H9 (cell line): Measurements from ENCODE around the gene KLF15. TPM values are rescaled to one million over a fixed set of nuclear protein-coding genes. Genes with fewer than 3 reads are reported as not detected.

Experiments used
- DNase-seq: peaks from one replicate; pipeline ENCODE4 v3.0.0-alpha.2; 2017
- H2AFZ ChIP-seq: one replicate; pipeline ENCODE4 v1.6.1; 2013; ENCODE audit warnings: mild to moderate bottlenecking, low read length, control low read depth, moderate library complexity
- H2AK5ac ChIP-seq: 2 replicates; pipeline ENCODE4 v1.6.1; 2013; ENCODE audit warnings: low read length, control low read depth, mixed read lengths; ENCODE audit not compliant: insufficient read length
- H2BK120ac ChIP-seq: one replicate; pipeline ENCODE4 v1.6.1; 2013; ENCODE audit warnings: low read depth, mild to moderate bottlenecking, low read length, control low read depth, inconsistent platforms; ENCODE audit not compliant: poor library complexity, severe bottlenecking
- H2BK12ac ChIP-seq: 2 replicates; pipeline ENCODE4 v1.6.1; 2013; ENCODE audit warnings: low read length, control low read depth, mixed read lengths, low read depth; ENCODE audit not compliant: insufficient read length
- H2BK15ac ChIP-seq: 2 replicates; pipeline ENCODE4 v1.6.1; 2013; ENCODE audit warnings: low read depth, low read length, control low read depth
- H2BK20ac ChIP-seq: one replicate; pipeline ENCODE4 v1.6.1; 2013; ENCODE audit warnings: low read depth, mild to moderate bottlenecking, low read length, control low read depth, inconsistent platforms; ENCODE audit not compliant: poor library complexity, severe bottlenecking
- H2BK5ac ChIP-seq: 2 replicates; pipeline ENCODE4 v1.6.1; 2013; ENCODE audit warnings: low read length, control low read depth, mixed read lengths; ENCODE audit not compliant: insufficient read length
- H3K14ac ChIP-seq: 2 replicates; pipeline ENCODE4 v1.6.1; 2013; ENCODE audit warnings: low read length, control low read depth; ENCODE audit not compliant: insufficient read depth
- H3K18ac ChIP-seq: 2 replicates; pipeline ENCODE4 v1.6.1; 2013; ENCODE audit warnings: low read depth, mild to moderate bottlenecking, mixed read lengths, low read length, control low read depth; ENCODE audit not compliant: insufficient read length
- H3K23ac ChIP-seq: 2 replicates; pipeline ENCODE4 v1.6.1; 2013; ENCODE audit warnings: low read length, control low read depth, mixed read lengths, low read depth; ENCODE audit not compliant: insufficient read length
- H3K23me2 ChIP-seq: 2 replicates; pipeline ENCODE4 v1.6.1; 2013; ENCODE audit warnings: low read depth, mild to moderate bottlenecking, mixed read lengths, low read length, control low read depth; ENCODE audit not compliant: insufficient read length, poor library complexity, severe bottlenecking
- H3K27ac ChIP-seq: 2 replicates; pipeline ENCODE4 v1.5.1; 2013; ENCODE audit warnings: low read length, control low read depth, mixed read lengths, low read depth; ENCODE audit not compliant: insufficient read length
- H3K27me3 ChIP-seq: 2 replicates; pipeline ENCODE4 v1.6.1; 2013; ENCODE audit warnings: low read length, control low read depth, inconsistent platforms; ENCODE audit not compliant: insufficient read depth
- H3K4ac ChIP-seq: 2 replicates; pipeline ENCODE4 v1.6.1; 2013; ENCODE audit warnings: low read depth, mild to moderate bottlenecking, control low read depth, inconsistent platforms, low read length, moderate library complexity
- H3K4me1 ChIP-seq: 2 replicates; pipeline ENCODE4 v1.6.1; 2013; ENCODE audit warnings: low read length, control low read depth, inconsistent platforms; ENCODE audit not compliant: insufficient read depth
- H3K4me2 ChIP-seq: 2 replicates; pipeline ENCODE4 v1.6.1; 2013; ENCODE audit warnings: low read length, control low read depth, mixed read lengths; ENCODE audit not compliant: insufficient read length, insufficient read depth
- H3K56ac ChIP-seq: 2 replicates; pipeline ENCODE4 v1.6.1; 2013; ENCODE audit warnings: low read depth, mild to moderate bottlenecking, mixed read lengths, low read length, control low read depth; ENCODE audit not compliant: insufficient read length
- H3K79me1 ChIP-seq: 2 replicates; pipeline ENCODE4 v1.6.1; 2013; ENCODE audit warnings: low read depth, mild to moderate bottlenecking, moderate library complexity, low read length, control low read depth, inconsistent platforms; ENCODE audit not compliant: insufficient read depth, poor library complexity, severe bottlenecking
- H3K79me2 ChIP-seq: 2 replicates; pipeline ENCODE4 v1.6.1; 2013; ENCODE audit warnings: low read length, control low read depth, inconsistent platforms; ENCODE audit not compliant: insufficient read depth
- H3K9ac ChIP-seq: 2 replicates; pipeline ENCODE4 v1.6.1; 2013; ENCODE audit warnings: low read length, control low read depth, mixed read lengths; ENCODE audit not compliant: insufficient read length; ENCODE audit errors: extremely low read depth
- H3K9me3 ChIP-seq: one replicate; pipeline ENCODE4 v1.6.1; 2013; ENCODE audit warnings: low read depth, low read length, inconsistent platforms; ENCODE audit not compliant: control insufficient read depth
- H3T11ph ChIP-seq: one replicate; pipeline ENCODE4 v1.6.1; 2013; ENCODE audit warnings: mild to moderate bottlenecking, low read length, control low read depth, inconsistent platforms
- H4K20me1 ChIP-seq: one replicate; pipeline ENCODE4 v1.6.1; 2013; ENCODE audit not compliant: control insufficient read depth, insufficient read length, insufficient read depth
- H4K5ac ChIP-seq: 2 replicates; pipeline ENCODE4 v1.6.1; 2013; ENCODE audit warnings: low read depth, mild to moderate bottlenecking, mixed read lengths, low read length, control low read depth; ENCODE audit not compliant: insufficient read length
- H4K8ac ChIP-seq: replicated peaks from 2 replicates; pipeline ENCODE4 v1.6.1; 2013; ENCODE audit warnings: low read length, control low read depth, mixed read lengths, low read depth; ENCODE audit not compliant: insufficient read length
- H4K91ac ChIP-seq: 2 replicates; pipeline ENCODE4 v1.6.1; 2013; ENCODE audit warnings: low read depth, mild to moderate bottlenecking, moderate library complexity, mixed read lengths, low read length, control low read depth; ENCODE audit not compliant: insufficient read length
- H3K27ac Mint-ChIP-seq, 3 experiments: 2 replicates in 2 of 3; 3 replicates in 1 of 3; pipeline ENCODE4 v1.8.0; 2020 to 2021; ENCODE audit warnings: mixed read lengths in 3 of 3, mild to moderate bottlenecking in 1 of 3, moderate library complexity in 1 of 3
- H3K27me3 Mint-ChIP-seq: 2 replicates; pipeline ENCODE4 v1.8.0; 2021; ENCODE audit warnings: low read depth, mild to moderate bottlenecking, moderate library complexity, mixed read lengths
- H3K36me3 Mint-ChIP-seq, 3 experiments: 2 replicates in 2 of 3; 3 replicates in 1 of 3; pipeline ENCODE4 v1.8.0; 2020 to 2021; ENCODE audit warnings: low read depth in 3 of 3, mixed read lengths in 3 of 3; ENCODE audit not compliant: insufficient read depth in 1 of 3
- H3K4me1 Mint-ChIP-seq, 2 experiments: 2 replicates each; pipeline ENCODE4 v1.8.0; 2020; ENCODE audit warnings: mixed read lengths in 2 of 2
- H3K4me3 Mint-ChIP-seq, 2 experiments: 2 replicates in 1 of 2; 3 replicates in 1 of 2; pipeline ENCODE4 v1.8.0; 2020 to 2021; ENCODE audit warnings: mild to moderate bottlenecking in 2 of 2, mixed read lengths in 2 of 2, moderate library complexity in 1 of 2
- H3K9me3 Mint-ChIP-seq, 2 experiments: 2 replicates in 1 of 2; 3 replicates in 1 of 2; pipeline ENCODE4 v1.8.0; 2020; ENCODE audit warnings: mild to moderate bottlenecking in 2 of 2, mixed read lengths in 2 of 2, moderate library complexity in 1 of 2
- CTCF ChIP-seq: fragments of 200-600 bp; sonication (generic); conservative IDR thresholded peaks from 3 replicates; pipeline ENCODE4 v1.8.0; 2021; ENCODE audit warnings: antibody characterized with exemption, mild to moderate bottlenecking
- WGBS: extraction: QIAGEN DNeasy Blood & Tissue Kit; methylation state at CpG from one replicate; pipeline ENCODE4 v1.1.7; 2013; ENCODE audit warnings: missing lambda C conversion rate, low lambda C conversion rate, mixed read lengths; ENCODE audit not compliant: insufficient read length; ENCODE audit errors: extremely low coverage; 5-methylcytosine and 5-hydroxymethylcytosine counted together
- total RNA-seq: library from RNA; stranded (reverse); gene quantifications from 2 replicates; pipeline ENCODE4 v1.2.1, GENCODE V29; 2021

Gene KLF15
- total RNA-seq, 1 experiment from 2014 or later: 10.8 TPM

- Histone ChIP-seq H4K8ac (no peak overlapping the region), H2AK5ac (no peak overlapping the region), H3K79me1 (no peaks in the 10 kb centered on the region), H2BK20ac (no peak overlapping the region), H3K56ac (no peak overlapping the region), H4K91ac (no peak overlapping the region), H2BK12ac (no peak overlapping the region), H2BK5ac (no peak overlapping the region), H3K27ac (no peak overlapping the region), H3K23me2 (no peaks in the 10 kb centered on the region), H2AFZ (no peak overlapping the region), H3K27me3 (no peaks in the 10 kb centered on the region), H3K4ac (no peak overlapping the region), H3K9me3 (no peaks in the 10 kb centered on the region), H3T11ph (no peak overlapping the region), H3K4me2 (no peak overlapping the region), H3K23ac (no peak overlapping the region), H2BK120ac (no peak overlapping the region), H3K79me2 (no peaks in the 10 kb centered on the region), H4K5ac (no peak overlapping the region), H3K4me1 (no peaks in the 10 kb centered on the region), H3K9ac (no peak overlapping the region), H4K20me1 (no peaks in the 10 kb centered on the region), H3K18ac (no peak overlapping the region), H2BK15ac (no peak overlapping the region), H3K14ac (peak overlapping the region; percentile 13; the same call in 1 of the 2 replicates)
- no peak for DNase-seq
- no peak for TF ChIP-seq CTCF
- no peak overlapping the region for H3K4me3 Mint-ChIP-seq
- peaks cover 9 to 10% of the 10 kb centered on the region in 2 experiments; a peak in 3 of 4 replicates for H3K4me1 Mint-ChIP-seq
- no peak overlapping the region for H3K27ac Mint-ChIP-seq
- no CpG with 5 or more reads among the region's 3 CpGs for WGBS
- peaks cover 0 to 7% (median 5%) of the 10 kb centered on the region in 3 experiments; a peak in 4 of 7 replicates for H3K36me3 Mint-ChIP-seq
- no peaks in the 10 kb centered on the region for H3K9me3 Mint-ChIP-seq
- peaks cover 7% of the 10 kb centered on the region for H3K27me3 Mint-ChIP-seq
Observed at GRCh38 chr3:126340596-126340942, 16.6 kb downstream of the KLF15 start.
